K562 (cell line): ENCODE data around the gene PTPRU. TPM values are rescaled to one million over a fixed set of nuclear protein-coding genes. Genes with fewer than 3 reads are reported as not detected.
A peak's percentile ranks its signal among the peaks of the same experiment; 100 is the strongest.

Experiments
- AFF4 ChIP-seq: sonication (generic); formaldehyde crosslinking; IDR thresholded peaks from 2 replicates; pipeline ENCODE4 v1.8.0; 2023; ENCODE audit warnings: mild to moderate bottlenecking, missing genetic modification reagents
- ARID2 ChIP-seq: fragments of 450-650 bp; IDR thresholded peaks from 2 replicates; pipeline ENCODE4 v1.6.1; 2017; ENCODE audit warnings: antibody characterized with exemption, mild to moderate bottlenecking
- DPF2 ChIP-seq: fragments of 450-650 bp; IDR thresholded peaks from 2 replicates; pipeline ENCODE4 v1.6.1; 2016
- ESRRA ChIP-seq: fragments of 450-650 bp; IDR thresholded peaks from 2 replicates; pipeline ENCODE4 v1.6.1; 2014; ENCODE audit warnings: low read depth, mild to moderate bottlenecking, moderate library complexity, borderline replicate concordance
- FOS ChIP-seq: IDR thresholded peaks from 3 replicates; pipeline ENCODE4 v1.6.1; 2011; ENCODE audit not compliant: insufficient read length; ENCODE audit errors: extremely low read depth
- IRF2 ChIP-seq: sonication (generic); formaldehyde crosslinking; IDR thresholded peaks from 2 replicates; pipeline ENCODE4 v1.8.1; 2022; ENCODE audit warnings: mild to moderate bottlenecking, missing genetic modification reagents
- NFIC ChIP-seq: fragments of 450-650 bp; IDR thresholded peaks from 2 replicates; pipeline ENCODE4 v1.6.1; 2017; ENCODE audit warnings: mild to moderate bottlenecking, inconsistent platforms
- NFRKB ChIP-seq: fragments of 450-650 bp; IDR thresholded peaks from 2 replicates; pipeline ENCODE4 v1.6.1; 2016; ENCODE audit warnings: low read depth
- POLR2G ChIP-seq: fragments of 200-400 bp; formaldehyde crosslinking; IDR thresholded peaks from 2 replicates; pipeline ENCODE4 v1.6.1; 2017; ENCODE audit warnings: low read depth, mild to moderate bottlenecking, antibody characterized with exemption, low read length, moderate library complexity
- RERE ChIP-seq: sonication (generic); formaldehyde crosslinking; IDR thresholded peaks from 2 replicates; pipeline ENCODE4 v1.8.0; 2023; ENCODE audit warnings: missing genetic modification reagents, mild to moderate bottlenecking, borderline replicate concordance
- RFX1 ChIP-seq: fragments of 450-650 bp; IDR thresholded peaks from 2 replicates; pipeline ENCODE4 v1.6.1; 2016; ENCODE audit warnings: mild to moderate bottlenecking, moderate library complexity
- SAFB ChIP-seq: fragments of 200-400 bp; formaldehyde crosslinking; IDR thresholded peaks from 2 replicates; pipeline ENCODE4 v1.6.1; 2017; ENCODE audit warnings: low read depth, low read length, borderline replicate concordance
- SREBF1 ChIP-seq: fragments of 150-350 bp; IDR thresholded peaks from 2 replicates; pipeline ENCODE4 v1.6.1; 2014; ENCODE audit warnings: antibody characterized with exemption, low read depth, low read length, borderline replicate concordance
- SRF ChIP-seq, 2 experiments: fragments of 250-450, 450-650 bp in 1 of 2; sonication (Bioruptor Pico) in 1 of 2; sonication (generic) in 1 of 2; formaldehyde crosslinking; IDR thresholded peaks; 2 replicates each; pipeline versions ENCODE4 v1.5.0 to v1.5.1; 2020 to 2022; ENCODE audit warnings: mild to moderate bottlenecking in 1 of 2, missing genetic modification reagents in 1 of 2
- ZNF79 ChIP-seq: fragments of 250-450 bp; sonication (Bioruptor Pico); IDR thresholded peaks from 2 replicates; pipeline ENCODE4 v1.4.0; 2020; ENCODE audit warnings: low read depth, mild to moderate bottlenecking, moderate library complexity
- polyA plus RNA-seq, 8 experiments: library from polyadenylated mRNA; depleted of rRNA in 4 of 8; stranded (reverse) in 5 of 8; unstranded in 3 of 8; fragments of >200 nt; fragmentation: Nextera tagmentation in 2 of 8; fragmentation: Illumina TruSeq in 1 of 8; extraction: Ambion mirVana in 2 of 8; extraction: Trizol in 1 of 8; gene quantifications; 2 replicates each; pipeline versions ENCODE4 v1.2.1 to v1.2.3, GENCODE V29; 2011 to 2014; ENCODE audit warnings: inconsistent platforms in 1 of 8, missing spikeins in 1 of 8
- total RNA-seq, 7 experiments: library from RNA; depleted of rRNA in 6 of 7; stranded (reverse); fragments of >200 nt in 6 of 7; fragmentation: Illumina TruSeq in 2 of 7; extraction: Trizol in 2 of 7; gene quantifications; 2 replicates each; pipeline versions ENCODE4 v1.2.1 to v1.2.3, GENCODE V29; 2011 to 2021; ENCODE audit warnings: low replicate concordance in 1 of 7
- TF ChIP-seq, protein P1 (sequence below): fragments of 250-450 bp; sonication (Bioruptor Pico); IDR thresholded peaks from 2 replicates; pipeline ENCODE4 v1.5.0; 2021
- TF ChIP-seq, protein P2 (sequence below), 2 experiments: fragments of 450-650 bp; IDR thresholded peaks; 2 replicates each; pipeline ENCODE4 v1.6.1; 2016

PTPRU gene
- total and polyA plus RNA-seq, 9 of the 15 experiments (the other 6 are each of a cell fraction or from before 2014, with no cell fraction given) = 0.01 to 2.9 (median 1.0) TPM

- TF ChIP-seq NFRKB (no peak), POLR2G (no peak), RERE (CRISPR knock-in tag) (no peak), ESRRA (peak; percentile 35; the same call in 1 of the 2 replicates), SRF (CRISPR knock-in tag; IDR thresholded peaks at IDR 0.05) (no peak), IRF2 (CRISPR knock-in tag) (no peak), NFIC (no peak), AFF4 (no peak), SREBF1 (peak; percentile 50; the same call in 1 of the 2 replicates), SAFB (no peak), DPF2 (no peak), FOS (no peak), RFX1 (peak; percentile 81), ARID2 (no peak), ZNF79 (CRISPR knock-in tag) (no peak)
- TF ChIP-seq, protein P1, sequence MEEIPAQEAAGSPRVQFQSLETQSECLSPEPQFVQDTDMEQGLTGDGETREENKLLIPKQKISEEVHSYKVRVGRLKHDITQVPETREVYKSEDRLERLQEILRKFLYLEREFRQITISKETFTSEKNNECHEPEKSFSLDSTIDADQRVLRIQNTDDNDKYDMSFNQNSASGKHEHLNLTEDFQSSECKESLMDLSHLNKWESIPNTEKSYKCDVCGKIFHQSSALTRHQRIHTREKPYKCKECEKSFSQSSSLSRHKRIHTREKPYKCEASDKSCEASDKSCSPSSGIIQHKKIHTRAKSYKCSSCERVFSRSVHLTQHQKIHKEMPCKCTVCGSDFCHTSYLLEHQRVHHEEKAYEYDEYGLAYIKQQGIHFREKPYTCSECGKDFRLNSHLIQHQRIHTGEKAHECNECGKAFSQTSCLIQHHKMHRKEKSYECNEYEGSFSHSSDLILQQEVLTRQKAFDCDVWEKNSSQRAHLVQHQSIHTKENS (CRISPR knock-in tag) = no peak
- TF ChIP-seq, protein P2, sequence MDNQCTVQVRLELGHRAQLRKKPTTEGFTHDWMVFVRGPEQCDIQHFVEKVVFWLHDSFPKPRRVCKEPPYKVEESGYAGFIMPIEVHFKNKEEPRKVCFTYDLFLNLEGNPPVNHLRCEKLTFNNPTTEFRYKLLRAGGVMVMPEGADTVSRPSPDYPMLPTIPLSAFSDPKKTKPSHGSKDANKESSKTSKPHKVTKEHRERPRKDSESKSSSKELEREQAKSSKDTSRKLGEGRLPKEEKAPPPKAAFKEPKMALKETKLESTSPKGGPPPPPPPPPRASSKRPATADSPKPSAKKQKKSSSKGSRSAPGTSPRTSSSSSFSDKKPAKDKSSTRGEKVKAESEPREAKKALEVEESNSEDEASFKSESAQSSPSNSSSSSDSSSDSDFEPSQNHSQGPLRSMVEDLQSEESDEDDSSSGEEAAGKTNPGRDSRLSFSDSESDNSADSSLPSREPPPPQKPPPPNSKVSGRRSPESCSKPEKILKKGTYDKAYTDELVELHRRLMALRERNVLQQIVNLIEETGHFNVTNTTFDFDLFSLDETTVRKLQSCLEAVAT (IDR thresholded peaks at IDR 0.05) = no peak
Measured at GRCh38 chr1:29249170-29249691, 12.9 kb downstream of the PTPRU start (continued).
